OCI-LY3 (cell line): ENCODE measurements around the gene ZC3H15.
A peak's percentile ranks its signal among the peaks of the same experiment; 100 is the strongest.

Experiments used
- H2AFZ ChIP-seq: fragments of 200-600, 300-600 bp; shearing (Covaris generic); 2 replicates; pipeline ENCODE4 v1.6.0; 2014; ENCODE audit warnings: antibody characterized with exemption, low read depth, low read length
- H3K27ac ChIP-seq: fragments of 200-600, 300-600 bp; sonication (generic); 2 replicates; pipeline ENCODE4 v1.5.1; 2014; ENCODE audit warnings: mild to moderate bottlenecking, low read length, moderate library complexity, mixed read lengths
- H3K27me3 ChIP-seq: fragments of 200-600, 300-600 bp; sonication (generic); 2 replicates; pipeline ENCODE4 v1.6.1; 2014; ENCODE audit warnings: low read depth, low read length, mixed read lengths
- H3K36me3 ChIP-seq: fragments of 200-600, 300-600 bp; sonication (generic); replicated peaks from 2 replicates; pipeline ENCODE3; 2014; ENCODE audit warnings: low read depth, low read length, mixed read lengths
- H3K4me1 ChIP-seq: fragments of 300-600, 200-600 bp; sonication (generic); 2 replicates; pipeline ENCODE4 v1.6.1; 2014; ENCODE audit warnings: low read length, mixed read lengths
- H3K4me2 ChIP-seq: fragments of 200-600, 300-600 bp; sonication (generic); 2 replicates; pipeline ENCODE4 v1.6.1; 2014; ENCODE audit warnings: low read length, mixed read lengths
- H3K4me3 ChIP-seq: fragments of 300-600, 200-600 bp; sonication (generic); 2 replicates; pipeline ENCODE4 v1.5.1; 2014; ENCODE audit warnings: antibody characterized with exemption, mild to moderate bottlenecking, low read length, moderate library complexity
- H3K79me2 ChIP-seq: fragments of 300-600, 200-600 bp; shearing (Covaris generic); 2 replicates; pipeline ENCODE4 v1.6.1; 2014; ENCODE audit warnings: mild to moderate bottlenecking, low read length, mixed read lengths
- H3K9ac ChIP-seq: fragments of 300-600, 200-600 bp; shearing (Covaris generic); 2 replicates; pipeline ENCODE4 v1.6.0; 2014; ENCODE audit warnings: mild to moderate bottlenecking, low read length, moderate library complexity
- H3K9me3 ChIP-seq: fragments of 200-600, 300-600 bp; shearing (Covaris generic); 2 replicates; pipeline ENCODE4 v1.6.1; 2014; ENCODE audit warnings: low read length, mixed read lengths; ENCODE audit not compliant: insufficient read depth
- H4K20me1 ChIP-seq: fragments of 200-600, 300-600 bp; sonication (generic); 2 replicates; pipeline ENCODE4 v1.6.1; 2016; ENCODE audit warnings: low read length, mixed read lengths; ENCODE audit not compliant: insufficient read depth
- CTCF ChIP-seq: fragments of 200-600, 300-600 bp; sonication (generic); IDR thresholded peaks from 2 replicates; pipeline ENCODE4 v1.5.1; 2014; ENCODE audit warnings: antibody characterized with exemption, low read length, low read depth
- EZH2phosphoT487 ChIP-seq: fragments of 200-600 bp; shearing (Covaris generic); IDR thresholded peaks from 2 replicates; pipeline ENCODE4 v1.6.1; 2018; ENCODE audit warnings: antibody characterized with exemption, mixed run types, low read depth

Gene ZC3H15

GRCh38 chr2:186457908-186458307, 28.2 kb upstream of the ZC3H15 start:
- H3K27me3 ChIP-seq, result no peaks in the 10 kb centered on the region
- no peaks in the 10 kb centered on the region for H3K79me2 ChIP-seq
- TF ChIP-seq EZH2phosphoT487 (no peak), CTCF (no peak)
- no peak overlapping the region for H3K4me2 ChIP-seq
- H2AFZ ChIP-seq, result no peak overlapping the region
- no peak overlapping the region for H3K27ac ChIP-seq
- peaks cover under 1% of the 10 kb centered on the region; the same call in 1 of the 2 replicates for H3K4me1 ChIP-seq
- H3K4me3 ChIP-seq, result no peak overlapping the region
- no peaks in the 10 kb centered on the region for H3K9me3 ChIP-seq
- no peaks in the 10 kb centered on the region for H3K36me3 ChIP-seq
- H4K20me1 ChIP-seq, result no peaks in the 10 kb centered on the region
- H3K9ac ChIP-seq, result no peak overlapping the region

GRCh38 chr2:186459009-186459408, 27.1 kb upstream of the ZC3H15 start:
- peaks cover 5% of the 10 kb centered on the region; the same call in 1 of the 2 replicates for H3K4me1 ChIP-seq
- no peaks in the 10 kb centered on the region for H3K36me3 ChIP-seq
- no peaks in the 10 kb centered on the region for H4K20me1 ChIP-seq
- H3K27me3 ChIP-seq, result no peaks in the 10 kb centered on the region
- H3K4me2 ChIP-seq, result no peak overlapping the region
- no peak overlapping the region for H3K27ac ChIP-seq
- H3K79me2 ChIP-seq, result no peaks in the 10 kb centered on the region
- no peak overlapping the region for H3K9ac ChIP-seq
- no peak overlapping the region for H2AFZ ChIP-seq
- TF ChIP-seq CTCF, result peak; percentile 49
- TF ChIP-seq EZH2phosphoT487, result no peak
- no peaks in the 10 kb centered on the region for H3K9me3 ChIP-seq
- no peak overlapping the region for H3K4me3 ChIP-seq

- H3K9me3 ChIP-seq, result no peaks in the 10 kb centered on the region
- no peaks in the 10 kb centered on the region for H4K20me1 ChIP-seq
- H3K27ac ChIP-seq, result no peak overlapping the region
- no peaks in the 10 kb centered on the region for H3K27me3 ChIP-seq
- no peaks in the 10 kb centered on the region for H3K36me3 ChIP-seq
- no peaks in the 10 kb centered on the region for H3K79me2 ChIP-seq
- no peak overlapping the region for H3K4me3 ChIP-seq
- peaks cover 5% of the 10 kb centered on the region; the same call in 1 of the 2 replicates for H3K4me1 ChIP-seq
- no peak overlapping the region for H3K4me2 ChIP-seq
- no peak overlapping the region for H2AFZ ChIP-seq
- no peak for TF ChIP-seq EZH2phosphoT487
- TF ChIP-seq CTCF, result peak; percentile 53
- H3K9ac ChIP-seq, result no peak overlapping the region
Measured at GRCh38 chr2:186460465-186460864, 25.6 kb upstream of the ZC3H15 start.

GRCh38 chr2:186466743-186467142, 19.3 kb upstream of the ZC3H15 start:
- no peaks in the 10 kb centered on the region for H3K9me3 ChIP-seq
- peaks cover 5% of the 10 kb centered on the region; the same call in 1 of the 2 replicates for H3K4me1 ChIP-seq
- no peak overlapping the region for H3K27ac ChIP-seq
- H3K4me3 ChIP-seq, result no peak overlapping the region
- no peak overlapping the region for H3K9ac ChIP-seq
- peaks cover 6% of the 10 kb centered on the region for H3K36me3 ChIP-seq
- H4K20me1 ChIP-seq, result no peaks in the 10 kb centered on the region
- no peaks in the 10 kb centered on the region for H3K27me3 ChIP-seq
- TF ChIP-seq CTCF (no peak), EZH2phosphoT487 (no peak)
- H3K4me2 ChIP-seq, result no peak overlapping the region
- H3K79me2 ChIP-seq, result no peaks in the 10 kb centered on the region
- H2AFZ ChIP-seq, result no peak overlapping the region
